NCI-H2196 treated with DMSO at 0.1 percent for 48 hours (cell line): ENCODE measurements around the gene MYL6B.

Source experiments
- DNase-seq: peaks from one replicate; lab custom pipeline; 2025; ENCODE audit not compliant: unreplicated experiment; lab: John Stamatoyannopoulos, UW

MYL6B gene

GRCh38 chr12:56121204-56121870 lies 31.1 kb upstream of the MYL6B start:
- no peak for DNase-seq

GRCh38 chr12:56122637-56123036 lies 29.8 kb upstream of the MYL6B start:
- DNase-seq = no peak

- no peak for DNase-seq
Measured at GRCh38 chr12:56124133-56124532, 28.3 kb upstream of the MYL6B start.

- no peak for DNase-seq
Measured at GRCh38 chr12:56126732-56127239, 25.6 kb upstream of the MYL6B start.

- no peak for DNase-seq
Measured at GRCh38 chr12:56127485-56127887, 24.9 kb upstream of the MYL6B start.

GRCh38 chr12:56127888-56128669 lies 24.3 kb upstream of the MYL6B start, which contains the start of gene ESYT1:
TSS of gene ESYT1 (plus strand) at chr12:56128267. CDS start at chr12:56128320, 53 bp downstream.
- DNase-seq = peak; percentile 99

GRCh38 chr12:56128670-56129205 lies 23.6 kb upstream of the MYL6B start:
- DNase-seq = no peak

- no peak for DNase-seq
Measured at GRCh38 chr12:56129206-56129941, 23.0 kb upstream of the MYL6B start.

- DNase-seq = no peak
Measured at GRCh38 chr12:56129942-56130495, 22.4 kb upstream of the MYL6B start.

GRCh38 chr12:56130876-56131275 lies 21.5 kb upstream of the MYL6B start:
- no peak for DNase-seq

- no peak for DNase-seq
Measured at GRCh38 chr12:56134897-56135296, 17.5 kb upstream of the MYL6B start.

- DNase-seq = no peak
Measured at GRCh38 chr12:56137853-56138571, 14.4 kb upstream of the MYL6B start.

GRCh38 chr12:56141946-56142784 lies 10.2 kb upstream of the MYL6B start:
- DNase-seq = no peak

- no peak for DNase-seq
Measured at GRCh38 chr12:56143217-56143616, 9.2 kb upstream of the MYL6B start.

GRCh38 chr12:56143870-56144269 lies 8.5 kb upstream of the MYL6B start:
- DNase-seq = no peak

GRCh38 chr12:56145217-56145616 lies 7.2 kb upstream of the MYL6B start:
- no peak for DNase-seq

GRCh38 chr12:56146492-56147460 lies 5.6 kb upstream of the MYL6B start:
- DNase-seq = no peak

GRCh38 chr12:56150563-56150962 lies 1.8 kb upstream of the MYL6B start:
- DNase-seq = no peak
